ENCODE measurements around the gene CPLX1. TPM values are rescaled to one million over a fixed set of nuclear protein-coding genes. Genes with fewer than 3 reads are reported as not detected.

Gene CPLX1
- polyA plus RNA-seq, 3 donors: not detected

DNA sequence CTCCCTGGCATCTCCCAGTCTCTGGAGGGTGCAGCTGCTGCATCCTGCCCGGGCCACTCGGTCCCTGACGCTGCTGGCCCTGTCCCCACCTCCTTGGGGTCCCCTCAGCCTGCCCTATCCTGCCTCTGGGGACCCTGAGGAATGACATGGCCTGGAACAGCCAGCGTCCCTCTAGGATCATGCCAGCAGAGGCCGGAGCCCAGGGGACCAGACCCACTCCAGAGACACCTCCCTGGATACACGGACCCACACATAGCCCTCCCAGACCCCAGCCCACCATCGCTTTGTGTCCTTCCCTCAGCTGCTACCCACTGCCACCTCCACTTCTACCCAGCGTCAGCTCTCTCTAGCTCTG is 35.5 kb downstream of the CPLX1 start:
- peaks cover 0 to 14% (median 2%) of the 10 kb centered on the region in 7 donors for H3K9me3 Mint-ChIP-seq
- peak overlapping the region in 1 of 2 donors; percentile 47 for H3K4me3 Mint-ChIP-seq
- H3K4me3 ChIP-seq (replicated peaks in 1 of 3; ENCODE audit: low read depth in 2 of 3, low read length in 3 of 3): no peak overlapping the region
- H3K27ac ChIP-seq (ENCODE audit: low read depth in 1 of 2, low read length in 2 of 2): no peak overlapping the region
- peaks cover 39 to 79% of the 10 kb centered on the region in 2 donors for H3K27me3 ChIP-seq (ENCODE audit: control insufficient read depth in 2 of 2, insufficient read depth in 2 of 2, low read length in 2 of 2)
- TF ChIP-seq, protein P1, sequence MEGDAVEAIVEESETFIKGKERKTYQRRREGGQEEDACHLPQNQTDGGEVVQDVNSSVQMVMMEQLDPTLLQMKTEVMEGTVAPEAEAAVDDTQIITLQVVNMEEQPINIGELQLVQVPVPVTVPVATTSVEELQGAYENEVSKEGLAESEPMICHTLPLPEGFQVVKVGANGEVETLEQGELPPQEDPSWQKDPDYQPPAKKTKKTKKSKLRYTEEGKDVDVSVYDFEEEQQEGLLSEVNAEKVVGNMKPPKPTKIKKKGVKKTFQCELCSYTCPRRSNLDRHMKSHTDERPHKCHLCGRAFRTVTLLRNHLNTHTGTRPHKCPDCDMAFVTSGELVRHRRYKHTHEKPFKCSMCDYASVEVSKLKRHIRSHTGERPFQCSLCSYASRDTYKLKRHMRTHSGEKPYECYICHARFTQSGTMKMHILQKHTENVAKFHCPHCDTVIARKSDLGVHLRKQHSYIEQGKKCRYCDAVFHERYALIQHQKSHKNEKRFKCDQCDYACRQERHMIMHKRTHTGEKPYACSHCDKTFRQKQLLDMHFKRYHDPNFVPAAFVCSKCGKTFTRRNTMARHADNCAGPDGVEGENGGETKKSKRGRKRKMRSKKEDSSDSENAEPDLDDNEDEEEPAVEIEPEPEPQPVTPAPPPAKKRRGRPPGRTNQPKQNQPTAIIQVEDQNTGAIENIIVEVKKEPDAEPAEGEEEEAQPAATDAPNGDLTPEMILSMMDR (IDR thresholded peaks at IDR 0.05): no peak
- no peak overlapping the region for H3K9ac ChIP-seq (ENCODE audit: insufficient read depth, low read length, poor library complexity, severe bottlenecking)
- H2AFZ ChIP-seq (ENCODE audit: insufficient read depth, low read depth, low read length, poor library complexity, severe bottlenecking): no peak overlapping the region
- H3K36me3 Mint-ChIP-seq: peaks cover 0 to 4% of the 10 kb centered on the region in 2 donors
- no peaks in the 10 kb centered on the region for H4K20me1 ChIP-seq (ENCODE audit: insufficient read depth, low read length)
- DNase-seq: no peak
- no peaks in the 10 kb centered on the region for H3K36me3 ChIP-seq (replicated peaks in 1 of 2; ENCODE audit: control insufficient read depth in 1 of 2, insufficient read depth in 2 of 2, low read length in 2 of 2)
- H3K4me1 Mint-ChIP-seq: peaks cover 2% of the 10 kb centered on the region
- no peaks in the 10 kb centered on the region for H3K79me2 ChIP-seq (ENCODE audit: insufficient read depth, low read length)
- intact Hi-C loops (cut with micrococcal nuclease): no loop called here
- 81% methylated on average over 8 of the region's 8 CpGs for WGBS (ENCODE audit: insufficient coverage)
- no peak overlapping the region for H3K4me2 ChIP-seq (replicated peaks; ENCODE audit: extremely low read depth, low read length, poor library complexity, severe bottlenecking)
- peaks cover 0 to 2% of the 10 kb centered on the region in 2 donors for H3K4me1 ChIP-seq (ENCODE audit: control insufficient read depth in 1 of 2, insufficient read depth in 2 of 2, low read length in 2 of 2)
- peaks cover 0 to 17% of the 10 kb centered on the region in 2 donors for H3K9me3 ChIP-seq (replicated peaks in 1 of 2; ENCODE audit: control insufficient read depth in 1 of 2, insufficient read depth in 1 of 2, low read length in 2 of 2)
- peaks cover 54 to 91% (median 67%) of the 10 kb centered on the region in 3 donors for H3K27me3 Mint-ChIP-seq (ENCODE audit: low read depth in 3 of 3)
- no peak overlapping the region for H3K27ac Mint-ChIP-seq

DNA sequence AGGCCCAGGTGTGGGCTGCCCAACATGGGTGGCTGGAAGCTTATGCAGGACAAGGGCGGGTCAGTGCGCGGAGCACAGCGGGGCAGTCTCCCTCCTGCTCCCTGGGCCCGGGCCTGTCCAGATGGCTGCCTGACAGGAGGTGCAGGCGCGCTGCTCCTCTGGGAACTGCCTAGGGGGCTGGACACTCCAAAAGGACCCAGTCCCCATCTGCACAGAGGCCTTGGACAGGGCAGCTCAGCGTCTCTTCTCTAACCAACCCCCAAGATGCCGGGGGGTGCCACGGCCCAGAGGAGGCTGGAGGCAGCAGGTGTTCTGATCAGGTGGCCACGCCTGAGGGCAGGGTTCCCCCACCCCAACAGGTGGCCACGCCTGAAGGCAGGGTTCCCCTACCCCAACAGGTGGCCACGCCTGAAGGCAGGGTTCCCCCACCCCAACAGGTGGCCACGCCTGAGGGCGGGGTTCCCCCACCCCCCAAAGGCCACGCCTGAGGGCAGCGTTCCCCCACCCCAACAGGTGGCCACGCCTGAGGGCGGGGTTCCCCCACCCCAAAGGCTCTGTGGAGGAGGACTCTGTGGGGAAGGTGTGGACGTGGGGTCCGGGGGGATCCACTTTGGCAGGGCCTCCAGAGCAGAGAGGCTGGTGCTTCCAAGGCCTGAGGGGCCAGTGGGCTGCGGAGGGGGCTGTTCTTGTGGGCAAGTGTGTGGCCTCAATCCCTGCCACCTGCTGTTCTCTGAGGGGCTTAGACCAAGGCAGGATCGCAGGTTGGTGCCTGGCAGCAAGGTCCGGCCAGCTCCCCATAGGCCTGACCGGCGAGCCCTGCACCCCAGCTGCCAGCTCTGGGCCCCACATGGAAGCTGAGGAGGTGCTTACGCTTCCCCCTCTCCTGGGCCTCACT is 36.1 kb downstream of the CPLX1 start:
- TF ChIP-seq, protein P1 (IDR thresholded peaks at IDR 0.05): no peak
- no peaks in the 10 kb centered on the region for H3K36me3 ChIP-seq (replicated peaks in 1 of 2; ENCODE audit: control insufficient read depth in 1 of 2, insufficient read depth in 2 of 2, low read length in 2 of 2)
- DNase-seq: no peak
- Mint-ChIP-seq H3K27me3 (ENCODE audit: low read depth in 3 of 3) (peaks cover 57 to 91% (median 69%) of the 10 kb centered on the region in 3 donors), H3K36me3 (peaks cover 0 to 6% of the 10 kb centered on the region in 2 donors), H3K27ac (no peak overlapping the region), H3K9me3 (peaks cover 0 to 16% (median 4%) of the 10 kb centered on the region in 7 donors), H3K4me3 (no peak overlapping the region), H3K4me1 (peaks cover 7% of the 10 kb centered on the region)
- no peak overlapping the region for H3K4me3 ChIP-seq (replicated peaks in 1 of 3; ENCODE audit: low read depth in 2 of 3, low read length in 3 of 3)
- intact Hi-C loops (cut with micrococcal nuclease): loop anchor here in 1 of 2 donors (10.0 kb wide), 2 partner anchors 185 to 1095 kb away; partner anchors contain the start of gene DGKQ
- WGBS (ENCODE audit: insufficient coverage): 91% methylated on average over 16 of the region's 27 CpGs
- peaks cover 0 to 8% of the 10 kb centered on the region in 2 donors for H3K4me1 ChIP-seq (ENCODE audit: control insufficient read depth in 1 of 2, insufficient read depth in 2 of 2, low read length in 2 of 2)
- no peaks in the 10 kb centered on the region for H4K20me1 ChIP-seq (ENCODE audit: insufficient read depth, low read length)
- H3K4me2 ChIP-seq (replicated peaks; ENCODE audit: extremely low read depth, low read length, poor library complexity, severe bottlenecking): no peak overlapping the region
- no peak overlapping the region for H3K9ac ChIP-seq (ENCODE audit: insufficient read depth, low read length, poor library complexity, severe bottlenecking)
- H2AFZ ChIP-seq (ENCODE audit: insufficient read depth, low read depth, low read length, poor library complexity, severe bottlenecking): no peak overlapping the region
- H3K79me2 ChIP-seq (ENCODE audit: insufficient read depth, low read length): no peaks in the 10 kb centered on the region
- peaks cover 0 to 11% of the 10 kb centered on the region in 2 donors for H3K9me3 ChIP-seq (replicated peaks in 1 of 2; ENCODE audit: control insufficient read depth in 1 of 2, insufficient read depth in 1 of 2, low read length in 2 of 2)
- no peak overlapping the region for H3K27ac ChIP-seq (ENCODE audit: low read depth in 1 of 2, low read length in 2 of 2)
- peaks cover 35 to 80% of the 10 kb centered on the region in 2 donors for H3K27me3 ChIP-seq (ENCODE audit: control insufficient read depth in 2 of 2, insufficient read depth in 2 of 2, low read length in 2 of 2)
